GM12875 (cell line): ENCODE results near the gene VTN.

Experiments
- H3K4me3 ChIP-seq: one replicate; pipeline ENCODE4 v1.5.1; 2011; ENCODE audit warnings: low read depth, low read length, control low read depth
- TF ChIP-seq, protein P1 (sequence below): IDR thresholded peaks from 2 replicates; pipeline ENCODE4 v1.5.1; 2011; ENCODE audit warnings: low read depth, mild to moderate bottlenecking, control low read depth, inconsistent platforms, low read length, moderate library complexity, borderline replicate concordance; ENCODE audit not compliant: insufficient read depth

Gene VTN

DNA sequence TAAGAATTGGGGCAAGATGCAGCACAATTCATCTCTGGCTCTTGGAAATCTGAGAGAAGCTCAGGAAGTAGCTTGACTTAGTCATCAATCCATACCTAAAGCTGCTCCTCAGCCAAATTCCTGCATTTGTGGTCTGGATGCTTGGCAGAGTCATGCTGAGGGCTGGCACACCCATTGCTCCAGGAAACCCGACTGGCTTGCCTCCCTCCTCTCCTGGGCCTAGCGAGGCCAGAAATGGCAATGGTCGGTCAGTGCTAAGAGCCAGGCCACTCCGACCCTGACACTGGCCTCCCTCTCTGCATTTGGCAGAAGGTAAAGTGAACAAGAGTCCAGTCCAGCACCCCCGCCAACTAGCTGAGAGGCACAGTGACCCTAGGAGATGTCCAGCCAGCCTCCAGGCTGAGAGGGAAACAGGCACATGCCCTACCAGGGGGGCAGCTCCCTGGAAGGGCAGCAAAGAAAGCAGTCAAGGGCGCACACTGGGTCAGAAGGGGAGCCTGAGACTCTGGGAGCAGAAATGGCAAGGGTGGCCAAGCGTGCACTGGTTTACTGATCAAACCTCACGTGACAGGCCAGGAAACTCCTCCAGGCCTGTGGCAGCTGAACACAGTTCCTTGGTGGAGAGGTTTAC, 22.7 kb downstream of the VTN start:
- H3K4me3 ChIP-seq: no peak overlapping the region
- TF ChIP-seq, protein P1, sequence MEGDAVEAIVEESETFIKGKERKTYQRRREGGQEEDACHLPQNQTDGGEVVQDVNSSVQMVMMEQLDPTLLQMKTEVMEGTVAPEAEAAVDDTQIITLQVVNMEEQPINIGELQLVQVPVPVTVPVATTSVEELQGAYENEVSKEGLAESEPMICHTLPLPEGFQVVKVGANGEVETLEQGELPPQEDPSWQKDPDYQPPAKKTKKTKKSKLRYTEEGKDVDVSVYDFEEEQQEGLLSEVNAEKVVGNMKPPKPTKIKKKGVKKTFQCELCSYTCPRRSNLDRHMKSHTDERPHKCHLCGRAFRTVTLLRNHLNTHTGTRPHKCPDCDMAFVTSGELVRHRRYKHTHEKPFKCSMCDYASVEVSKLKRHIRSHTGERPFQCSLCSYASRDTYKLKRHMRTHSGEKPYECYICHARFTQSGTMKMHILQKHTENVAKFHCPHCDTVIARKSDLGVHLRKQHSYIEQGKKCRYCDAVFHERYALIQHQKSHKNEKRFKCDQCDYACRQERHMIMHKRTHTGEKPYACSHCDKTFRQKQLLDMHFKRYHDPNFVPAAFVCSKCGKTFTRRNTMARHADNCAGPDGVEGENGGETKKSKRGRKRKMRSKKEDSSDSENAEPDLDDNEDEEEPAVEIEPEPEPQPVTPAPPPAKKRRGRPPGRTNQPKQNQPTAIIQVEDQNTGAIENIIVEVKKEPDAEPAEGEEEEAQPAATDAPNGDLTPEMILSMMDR: no peak

DNA sequence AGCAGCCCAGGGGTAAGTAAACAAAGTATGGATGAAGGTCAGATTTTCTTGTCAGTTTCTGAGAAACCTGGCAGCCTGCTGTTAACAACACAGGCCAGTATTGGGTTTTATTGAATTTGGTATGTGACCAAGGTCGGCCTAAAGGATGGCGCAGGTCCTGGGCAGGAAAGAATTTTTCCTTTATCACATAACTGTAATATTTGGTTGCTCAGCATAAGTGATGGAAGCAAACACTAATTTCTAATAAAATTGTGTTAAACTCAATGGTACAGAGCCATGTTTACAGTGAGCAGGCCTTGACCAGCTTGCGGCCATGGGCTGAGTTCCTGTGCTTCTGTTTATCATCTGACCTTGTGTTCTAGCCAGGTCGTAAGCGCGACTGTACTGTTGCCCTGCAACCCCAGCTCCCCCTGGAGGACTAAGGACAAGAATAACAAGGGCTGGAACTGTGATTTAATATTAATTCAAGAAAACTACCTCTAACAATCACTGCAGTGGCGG, 23.3 kb downstream of the VTN start:
- TF ChIP-seq, protein P1: 0 out of 2 replicates have a peak, but pooled peaks have one; percentile 14

DNA sequence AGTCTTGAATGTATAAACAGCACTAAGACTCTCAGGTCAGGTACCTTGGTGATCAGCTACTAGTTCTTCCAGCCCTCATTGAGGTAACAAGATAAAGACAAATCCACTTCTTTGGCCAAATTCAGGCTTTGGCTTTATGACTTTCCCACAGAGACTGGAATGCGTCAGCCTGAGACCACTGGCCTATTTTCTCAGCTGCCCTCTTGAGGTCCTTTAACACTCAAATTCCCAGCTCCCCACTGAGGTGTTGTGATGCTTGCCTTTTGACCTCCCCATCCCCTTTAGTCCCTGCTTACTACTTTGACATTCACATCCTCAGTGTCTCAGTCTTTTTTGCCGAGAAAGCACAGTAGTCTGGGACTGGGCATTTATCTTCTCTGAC, 23.9 kb downstream of the VTN start:
- H3K4me3 ChIP-seq: no peak overlapping the region
- TF ChIP-seq, protein P1: no peak

More for the DNA sequence above, 23.3 kb downstream of the VTN start:
- H3K4me3 ChIP-seq: no peak overlapping the region

DNA sequence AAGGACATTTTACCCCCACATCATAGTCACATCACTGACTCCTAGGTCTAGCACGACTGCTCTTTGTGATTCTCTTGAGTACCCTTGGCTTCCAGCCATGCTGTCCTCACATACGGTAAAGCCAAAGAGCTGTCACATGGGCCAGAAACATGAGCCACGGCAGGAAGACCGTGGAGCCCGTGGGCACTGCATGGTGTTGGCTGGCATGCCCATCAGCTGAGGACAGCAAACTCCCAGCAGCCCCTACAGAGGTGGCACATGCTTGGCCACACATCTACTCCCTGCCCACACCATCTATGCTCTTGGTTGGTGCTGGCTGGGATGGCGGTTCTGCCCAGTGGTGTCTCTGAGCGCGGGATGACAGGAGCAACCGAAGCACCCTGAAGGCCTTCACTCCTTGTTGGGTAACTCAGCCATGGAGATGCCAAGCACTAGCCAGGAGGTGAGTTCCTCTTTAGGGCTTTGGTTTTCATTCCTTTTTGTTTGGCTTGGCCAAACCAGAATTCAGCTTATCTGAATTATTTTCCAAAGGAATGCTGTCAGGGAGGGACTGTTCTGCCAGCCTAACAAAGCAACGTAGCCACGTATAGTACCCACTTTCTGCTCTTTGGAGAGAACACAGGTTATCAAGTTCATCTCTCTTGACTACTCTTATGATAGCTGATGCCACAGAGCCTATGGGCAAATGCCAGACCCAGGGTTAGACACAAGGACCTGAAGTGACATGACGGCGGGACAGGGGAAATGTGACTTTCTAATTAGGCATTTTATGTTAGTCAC, 24.5 kb downstream of the VTN start:
- TF ChIP-seq, protein P1: no peak
- H3K4me3 ChIP-seq: no peak overlapping the region

DNA sequence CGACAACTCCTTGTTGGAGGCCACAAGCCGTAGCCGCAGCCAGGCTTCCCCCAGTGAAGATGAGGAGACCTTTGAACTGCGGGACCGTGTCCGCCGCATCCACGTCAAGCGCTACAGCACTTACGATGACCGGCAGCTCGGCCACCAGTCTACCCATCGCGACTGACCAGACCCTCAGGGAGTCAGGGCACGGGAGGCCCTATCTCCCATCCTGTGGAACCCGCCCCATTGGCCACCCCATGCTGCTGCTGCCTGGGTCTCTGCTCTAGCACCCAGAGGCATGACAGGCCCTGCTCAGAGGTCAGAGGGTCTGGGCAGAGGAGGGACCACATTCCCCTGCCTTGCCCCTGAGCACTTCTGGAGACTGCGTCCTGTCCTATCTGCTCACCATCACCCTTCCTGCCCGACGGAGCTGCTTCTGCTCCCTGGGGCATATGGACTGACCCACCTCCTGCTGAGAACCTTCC, 25.6 kb downstream of the VTN start:
- TF ChIP-seq, protein P1: no peak

DNA sequence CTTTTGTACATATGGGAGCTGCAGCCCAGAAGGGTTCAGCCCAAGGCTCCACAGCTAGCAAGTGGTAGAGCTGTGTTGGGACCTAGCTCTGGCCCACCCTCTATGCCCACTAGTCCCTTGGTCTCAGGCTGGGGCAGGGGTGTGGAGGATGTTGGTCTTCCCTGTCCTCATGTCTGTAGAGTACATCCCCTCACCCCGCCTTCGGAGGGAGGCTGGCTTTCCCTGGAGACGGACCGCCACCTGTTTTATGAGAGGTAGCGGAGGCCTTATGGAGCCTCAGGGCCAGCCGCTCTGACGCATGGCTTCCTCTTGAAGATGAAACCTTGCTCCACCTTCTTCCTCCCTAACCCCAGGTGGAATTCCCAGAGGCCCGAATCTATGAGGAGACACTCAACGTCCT, 26.1 kb downstream of the VTN start:
- H3K4me3 ChIP-seq: no peak overlapping the region
- TF ChIP-seq, protein P1: no peak

More for the DNA sequence above, 25.6 kb downstream of the VTN start:
- no peak overlapping the region for H3K4me3 ChIP-seq
